ENCODE measurements around the gene DAAM2.

DNA sequence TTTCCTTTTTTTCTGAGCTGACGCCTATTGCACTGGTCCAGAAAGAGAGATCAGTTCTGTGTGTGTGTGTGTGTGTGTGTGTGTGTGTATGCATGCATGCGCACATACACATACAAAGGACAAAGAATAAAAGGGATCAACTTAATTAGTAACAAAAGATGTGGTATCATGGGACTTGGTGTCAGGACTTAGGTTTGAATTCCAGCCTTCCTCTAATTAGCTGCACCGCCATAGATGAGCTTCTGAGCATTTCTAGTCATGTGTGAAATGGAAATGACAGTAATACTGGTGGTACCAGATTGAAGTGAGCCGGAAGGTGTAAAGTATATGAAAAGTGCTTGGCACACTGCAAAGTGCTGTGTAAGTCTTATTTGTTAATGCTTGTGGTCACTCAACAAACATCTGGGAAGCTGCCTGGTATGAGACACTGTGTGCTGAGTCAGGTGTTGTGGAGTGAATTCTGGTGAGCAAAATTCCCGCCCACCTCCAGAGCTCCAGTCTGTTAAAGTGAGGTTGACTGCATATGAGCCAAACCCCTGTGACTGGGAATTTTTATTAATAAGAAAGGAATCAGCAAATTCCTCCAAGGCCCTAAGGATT lies 12.4 kb downstream of the DAAM2 start:
- no peak for TF ChIP-seq ZNF274 (IDR thresholded peaks at IDR 0.05; ENCODE audit: borderline replicate concordance, extremely low read depth, low read length)
- TF ChIP-seq CHD2 (IDR thresholded peaks at IDR 0.05; ENCODE audit: low read length): no peak
- TF ChIP-seq, protein P1, sequence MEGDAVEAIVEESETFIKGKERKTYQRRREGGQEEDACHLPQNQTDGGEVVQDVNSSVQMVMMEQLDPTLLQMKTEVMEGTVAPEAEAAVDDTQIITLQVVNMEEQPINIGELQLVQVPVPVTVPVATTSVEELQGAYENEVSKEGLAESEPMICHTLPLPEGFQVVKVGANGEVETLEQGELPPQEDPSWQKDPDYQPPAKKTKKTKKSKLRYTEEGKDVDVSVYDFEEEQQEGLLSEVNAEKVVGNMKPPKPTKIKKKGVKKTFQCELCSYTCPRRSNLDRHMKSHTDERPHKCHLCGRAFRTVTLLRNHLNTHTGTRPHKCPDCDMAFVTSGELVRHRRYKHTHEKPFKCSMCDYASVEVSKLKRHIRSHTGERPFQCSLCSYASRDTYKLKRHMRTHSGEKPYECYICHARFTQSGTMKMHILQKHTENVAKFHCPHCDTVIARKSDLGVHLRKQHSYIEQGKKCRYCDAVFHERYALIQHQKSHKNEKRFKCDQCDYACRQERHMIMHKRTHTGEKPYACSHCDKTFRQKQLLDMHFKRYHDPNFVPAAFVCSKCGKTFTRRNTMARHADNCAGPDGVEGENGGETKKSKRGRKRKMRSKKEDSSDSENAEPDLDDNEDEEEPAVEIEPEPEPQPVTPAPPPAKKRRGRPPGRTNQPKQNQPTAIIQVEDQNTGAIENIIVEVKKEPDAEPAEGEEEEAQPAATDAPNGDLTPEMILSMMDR (IDR thresholded peaks at IDR 0.05; ENCODE audit: control extremely low read depth in 1 of 3, insufficient read depth in 1 of 3, low read depth in 1 of 3, low read length in 3 of 3): no peak
- TF ChIP-seq EZH2 (IDR thresholded peaks at IDR 0.05; ENCODE audit: low read depth, low read length, severe bottlenecking): no peak
- TF ChIP-seq SIN3A (conservative IDR thresholded peaks at IDR 0.05 in 1 of 2, IDR thresholded peaks at IDR 0.05 in 1 of 2; ENCODE audit: low read depth in 1 of 2, low read length in 2 of 2): no peak
- TF ChIP-seq, protein P2, sequence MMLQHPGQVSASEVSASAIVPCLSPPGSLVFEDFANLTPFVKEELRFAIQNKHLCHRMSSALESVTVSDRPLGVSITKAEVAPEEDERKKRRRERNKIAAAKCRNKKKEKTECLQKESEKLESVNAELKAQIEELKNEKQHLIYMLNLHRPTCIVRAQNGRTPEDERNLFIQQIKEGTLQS (IDR thresholded peaks at IDR 0.05; ENCODE audit: insufficient read depth, low read depth, low read length): no peak
